Activated T-helper 2 cell treated with anti-CD3 and anti-CD28 coated beads, Interferon-gamma antibody, Interleukin-2, Interleukin-4, amounts not matched to agents 10 μg/mL and 5 μg/mL and 100 μg/mL, durations not matched to agents 14 hours and 24 hours and 36 hours (primary cell): ENCODE data around the gene DSCAML1. TPM values are rescaled to one million over a fixed set of nuclear protein-coding genes. Genes with fewer than 3 reads are reported as not detected.

ENCODE experiments used
- DNase-seq: peaks from one replicate; pipeline ENCODE4 v3.0.0; 2021; ENCODE audit warnings: low spot score
- H3K27ac Mint-ChIP-seq: one replicate; pipeline ENCODE4 v1.8.0; 2021; ENCODE audit warnings: mixed read lengths
- H3K27me3 Mint-ChIP-seq: one replicate; pipeline ENCODE4 v1.8.0; 2021; ENCODE audit warnings: low read depth, mixed read lengths
- H3K36me3 Mint-ChIP-seq: one replicate; pipeline ENCODE4 v1.8.0; 2021; ENCODE audit warnings: low read depth, mixed read lengths
- H3K4me1 Mint-ChIP-seq: one replicate; pipeline ENCODE4 v1.8.0; 2021; ENCODE audit warnings: low read depth, mixed read lengths
- H3K4me3 Mint-ChIP-seq: one replicate; pipeline ENCODE4 v1.8.0; 2021; ENCODE audit warnings: low read depth, mild to moderate bottlenecking, moderate library complexity, mixed read lengths
- H3K9me3 Mint-ChIP-seq: one replicate; pipeline ENCODE4 v1.8.0; 2021; ENCODE audit warnings: mixed read lengths
- intact Hi-C: fragments of 100-400 bp; cut with micrococcal nuclease; formaldehyde crosslinking; loops from one replicate; pipeline ENCODE4 v1.15.1; 2023
- total RNA-seq: library from RNA; stranded (reverse); gene quantifications from 2 replicates; pipeline ENCODE4 v1.2.3, GENCODE V29; 2022

The DSCAML1 gene
- total RNA-seq, 1 donor from 2014 or later, result not detected

DNA sequence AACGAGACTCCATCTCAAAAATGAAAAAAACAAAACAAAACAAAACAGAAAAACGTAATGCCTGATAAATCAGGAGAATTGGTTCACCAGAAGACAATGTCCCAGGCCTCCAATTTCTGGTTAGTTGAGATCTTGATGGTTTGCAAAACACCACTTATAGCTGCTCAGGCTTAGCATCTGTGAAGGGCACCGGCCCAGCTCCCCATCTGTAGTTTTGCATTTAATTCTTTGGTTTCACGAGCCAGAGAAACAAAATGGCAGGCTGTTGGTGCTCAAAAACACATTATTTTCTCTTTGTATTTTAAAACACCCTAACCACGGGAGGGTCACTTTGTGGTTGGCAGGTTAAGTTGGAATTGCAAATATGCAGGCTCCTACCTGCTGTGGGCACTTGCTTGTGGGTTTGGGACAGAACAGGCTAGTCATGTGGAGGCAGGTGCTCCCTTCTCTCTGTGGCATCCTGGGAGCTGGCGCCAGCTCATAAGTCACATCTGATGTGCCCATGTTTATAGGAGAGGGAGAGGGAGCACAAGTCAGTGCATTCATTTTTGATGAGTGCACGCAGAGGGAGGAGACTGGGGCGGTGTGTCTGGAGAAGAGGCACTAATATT, 323.4 kb downstream of the DSCAML1 start:
- intact Hi-C loops, result no loop called here
- Mint-ChIP-seq H3K27ac (no peak overlapping the region), H3K4me3 (no peak overlapping the region), H3K27me3 (peaks cover 2% of the 10 kb centered on the region), H3K36me3 (no peaks in the 10 kb centered on the region), H3K9me3 (no peaks in the 10 kb centered on the region), H3K4me1 (no peaks in the 10 kb centered on the region)
- DNase-seq, result no peak

DNA sequence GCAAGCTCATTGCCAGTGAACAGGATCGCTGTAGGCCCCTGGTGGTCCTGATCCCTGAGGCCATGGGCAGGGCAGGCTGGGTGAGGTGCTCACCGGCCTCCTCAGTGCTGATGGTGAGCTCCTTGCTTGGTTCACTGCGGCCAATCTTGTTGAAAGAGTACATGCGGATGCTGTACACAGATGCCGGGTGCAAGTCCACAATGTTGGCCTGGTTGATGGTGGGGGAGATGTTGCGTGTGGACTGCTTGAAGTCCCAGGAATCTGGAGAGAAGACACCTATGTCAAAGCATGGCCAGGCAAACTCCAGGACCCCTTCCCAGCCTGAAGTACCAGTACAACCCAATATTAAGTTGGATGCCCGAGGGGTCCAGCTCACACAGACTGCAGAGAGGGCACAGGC, 325.2 kb downstream of the DSCAML1 start:
- DNase-seq, result no peak
- H3K36me3 Mint-ChIP-seq, result no peaks in the 10 kb centered on the region
- H3K27me3 Mint-ChIP-seq, result peaks cover 2% of the 10 kb centered on the region
- no peak overlapping the region for H3K4me3 Mint-ChIP-seq
- H3K9me3 Mint-ChIP-seq, result no peaks in the 10 kb centered on the region
- H3K27ac Mint-ChIP-seq, result no peak overlapping the region
- intact Hi-C loops, result no loop called here
- H3K4me1 Mint-ChIP-seq, result no peaks in the 10 kb centered on the region

DNA sequence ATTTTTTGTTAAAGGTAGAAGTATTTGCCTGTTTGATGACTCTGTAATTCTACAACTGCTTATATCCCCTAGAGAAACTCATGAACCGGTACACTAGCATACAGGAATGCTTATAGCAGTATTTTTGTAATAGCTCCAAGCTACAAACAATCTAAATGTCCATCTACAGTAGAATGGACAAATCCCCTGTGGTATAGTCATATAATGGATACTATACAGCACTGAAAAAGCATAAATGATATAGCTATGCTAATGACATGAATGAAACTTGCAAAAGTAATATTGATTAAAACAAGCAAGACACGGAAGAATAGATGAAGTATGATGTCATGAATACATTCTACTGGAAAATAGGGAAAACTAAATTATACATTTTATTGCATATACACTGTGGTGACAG, 326.4 kb downstream of the DSCAML1 start:
- Mint-ChIP-seq H3K4me3 (no peak overlapping the region), H3K4me1 (no peaks in the 10 kb centered on the region), H3K9me3 (no peaks in the 10 kb centered on the region), H3K36me3 (no peaks in the 10 kb centered on the region), H3K27ac (no peak overlapping the region), H3K27me3 (peaks cover 2% of the 10 kb centered on the region)
- intact Hi-C loops, result no loop called here
- no peak for DNase-seq

- intact Hi-C loops, result loop anchor here (5.0 kb wide), 1 partner anchor 42 kb away; no protein-coding TSS in a partner anchor
- Mint-ChIP-seq H3K4me1 (no peaks in the 10 kb centered on the region), H3K27ac (no peak overlapping the region), H3K27me3 (no peaks in the 10 kb centered on the region), H3K4me3 (no peak overlapping the region), H3K9me3 (no peaks in the 10 kb centered on the region), H3K36me3 (no peaks in the 10 kb centered on the region)
- DNase-seq, result no peak
Measured at GRCh38 chr11:117468888-117469287, 328.1 kb downstream of the DSCAML1 start.

DNA sequence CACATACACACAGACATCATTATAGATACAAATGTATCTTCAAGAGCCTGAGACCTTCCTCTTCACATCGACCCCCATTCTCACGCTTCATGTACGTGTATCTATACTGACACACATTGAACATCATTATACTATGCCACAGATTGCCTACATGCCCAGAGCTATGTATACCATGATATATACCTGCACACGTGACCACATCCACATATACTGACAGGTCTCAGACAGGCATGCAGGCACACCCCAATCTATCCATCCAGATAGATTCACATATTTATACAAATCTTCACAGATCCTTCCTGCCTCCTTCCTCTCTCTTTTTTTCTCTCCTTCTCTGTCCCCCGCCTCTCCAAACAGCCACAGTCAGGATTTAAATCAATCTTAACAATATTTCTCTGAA, 329.2 kb downstream of the DSCAML1 start:
- Mint-ChIP-seq H3K27ac (no peak overlapping the region), H3K4me3 (no peak overlapping the region), H3K4me1 (no peaks in the 10 kb centered on the region), H3K27me3 (no peaks in the 10 kb centered on the region), H3K36me3 (no peaks in the 10 kb centered on the region), H3K9me3 (no peaks in the 10 kb centered on the region)
- DNase-seq, result no peak
- intact Hi-C loops, result loop anchor here (5.0 kb wide), 1 partner anchor 40 kb away; no protein-coding TSS in a partner anchor

GRCh38 chr11:117466966-117467365, 330.1 kb downstream of the DSCAML1 start:
- no peaks in the 10 kb centered on the region for H3K9me3 Mint-ChIP-seq
- H3K4me1 Mint-ChIP-seq, result no peaks in the 10 kb centered on the region
- no peaks in the 10 kb centered on the region for H3K36me3 Mint-ChIP-seq
- no peak for DNase-seq
- H3K27ac Mint-ChIP-seq, result no peak overlapping the region
- no peaks in the 10 kb centered on the region for H3K27me3 Mint-ChIP-seq
- H3K4me3 Mint-ChIP-seq, result no peak overlapping the region
- intact Hi-C loops, result loop anchor here (5.0 kb wide), 1 partner anchor 40 kb away; no protein-coding TSS in a partner anchor

GRCh38 chr11:117465236-117465997, 331.6 kb downstream of the DSCAML1 start:
- intact Hi-C loops, result loop anchor here (5.0 kb wide), 1 partner anchor 38 kb away; no protein-coding TSS in a partner anchor
- Mint-ChIP-seq H3K9me3 (no peaks in the 10 kb centered on the region), H3K36me3 (no peaks in the 10 kb centered on the region), H3K27me3 (no peaks in the 10 kb centered on the region), H3K4me3 (no peak overlapping the region), H3K27ac (no peak overlapping the region), H3K4me1 (no peaks in the 10 kb centered on the region)
- DNase-seq, result no peak

DNA sequence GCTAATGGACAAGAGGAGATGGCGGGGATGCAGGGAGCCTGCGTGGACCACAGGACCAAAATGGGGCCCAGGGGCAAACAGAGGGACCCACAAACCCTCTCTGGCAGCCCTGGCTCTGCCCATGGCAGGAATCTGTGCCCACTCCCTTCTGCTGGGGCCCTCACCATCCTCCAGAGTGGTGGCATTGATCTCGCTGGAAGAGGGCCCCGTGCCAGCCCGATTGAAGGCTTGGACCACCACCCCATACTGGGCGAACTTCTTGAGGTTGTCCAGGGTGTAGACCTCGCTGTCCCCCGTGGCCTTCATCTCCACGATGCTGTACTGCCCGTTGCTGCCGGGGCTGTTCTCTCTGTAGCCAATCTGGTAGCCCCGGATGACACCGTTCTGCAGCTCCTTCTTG, 332.2 kb downstream of the DSCAML1 start:
- Mint-ChIP-seq H3K36me3 (no peaks in the 10 kb centered on the region), H3K4me1 (no peaks in the 10 kb centered on the region), H3K27ac (no peak overlapping the region), H3K4me3 (no peak overlapping the region), H3K27me3 (no peaks in the 10 kb centered on the region), H3K9me3 (no peaks in the 10 kb centered on the region)
- DNase-seq, result no peak
- intact Hi-C loops, result loop anchor here (5.0 kb wide), 1 partner anchor 37 kb away; no protein-coding TSS in a partner anchor

DNA sequence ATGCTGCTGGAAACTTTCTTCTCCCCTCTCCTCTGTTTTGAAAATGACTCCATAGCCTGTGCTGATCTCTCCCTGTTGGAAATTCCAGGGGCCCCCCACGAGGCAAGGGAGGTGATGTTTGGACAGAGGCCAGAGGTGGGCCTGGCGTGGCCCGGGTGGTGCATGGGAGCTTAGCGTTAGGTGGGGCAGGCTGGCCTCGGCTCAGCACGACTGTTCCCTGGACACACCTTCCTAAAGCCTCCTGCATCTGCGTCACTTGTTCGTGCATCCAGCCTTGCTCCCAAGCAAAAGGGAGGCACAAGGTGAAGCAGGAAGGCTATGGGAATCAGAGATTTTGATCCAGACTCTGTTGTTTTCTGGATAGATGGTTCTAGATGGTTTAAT, 334.2 kb downstream of the DSCAML1 start:
- Mint-ChIP-seq H3K27ac (no peak overlapping the region), H3K9me3 (no peaks in the 10 kb centered on the region), H3K4me1 (peaks cover 1% of the 10 kb centered on the region), H3K36me3 (no peaks in the 10 kb centered on the region), H3K27me3 (no peaks in the 10 kb centered on the region), H3K4me3 (no peak overlapping the region)
- intact Hi-C loops, result no loop called here
- DNase-seq, result no peak

DNA sequence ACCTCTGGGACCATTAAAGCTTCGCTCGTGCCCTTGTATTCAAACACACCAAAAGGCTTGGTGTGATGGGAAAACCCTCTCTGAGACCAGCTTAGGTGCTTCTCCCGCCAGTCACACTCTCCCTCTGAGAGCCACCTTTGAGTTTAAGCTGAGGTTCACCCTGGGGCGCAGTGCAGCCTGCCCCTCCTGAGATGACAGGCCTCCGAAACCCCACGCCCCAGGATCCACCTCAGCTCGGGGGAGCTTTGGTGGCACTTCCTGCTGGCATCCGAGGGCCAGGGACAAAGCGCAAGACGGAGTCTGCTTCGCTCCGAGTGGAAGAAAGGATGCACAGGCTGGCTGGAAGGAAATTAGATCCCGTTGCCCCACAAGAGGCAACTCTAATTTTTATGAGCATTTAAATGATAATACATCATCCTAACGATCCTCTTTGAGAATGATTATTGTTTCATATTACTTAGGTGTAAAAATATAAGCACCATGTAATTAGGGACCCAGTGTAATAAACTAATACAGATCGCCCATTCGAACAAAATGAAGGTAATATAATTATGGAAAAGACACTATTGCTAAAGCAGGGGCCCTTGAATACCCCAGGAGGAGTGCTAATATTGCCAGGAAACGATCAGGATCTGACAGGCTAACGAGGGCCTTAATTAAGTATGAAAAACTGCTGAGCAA, 334.7 kb downstream of the DSCAML1 start:
- no peaks in the 10 kb centered on the region for H3K36me3 Mint-ChIP-seq

DNA sequence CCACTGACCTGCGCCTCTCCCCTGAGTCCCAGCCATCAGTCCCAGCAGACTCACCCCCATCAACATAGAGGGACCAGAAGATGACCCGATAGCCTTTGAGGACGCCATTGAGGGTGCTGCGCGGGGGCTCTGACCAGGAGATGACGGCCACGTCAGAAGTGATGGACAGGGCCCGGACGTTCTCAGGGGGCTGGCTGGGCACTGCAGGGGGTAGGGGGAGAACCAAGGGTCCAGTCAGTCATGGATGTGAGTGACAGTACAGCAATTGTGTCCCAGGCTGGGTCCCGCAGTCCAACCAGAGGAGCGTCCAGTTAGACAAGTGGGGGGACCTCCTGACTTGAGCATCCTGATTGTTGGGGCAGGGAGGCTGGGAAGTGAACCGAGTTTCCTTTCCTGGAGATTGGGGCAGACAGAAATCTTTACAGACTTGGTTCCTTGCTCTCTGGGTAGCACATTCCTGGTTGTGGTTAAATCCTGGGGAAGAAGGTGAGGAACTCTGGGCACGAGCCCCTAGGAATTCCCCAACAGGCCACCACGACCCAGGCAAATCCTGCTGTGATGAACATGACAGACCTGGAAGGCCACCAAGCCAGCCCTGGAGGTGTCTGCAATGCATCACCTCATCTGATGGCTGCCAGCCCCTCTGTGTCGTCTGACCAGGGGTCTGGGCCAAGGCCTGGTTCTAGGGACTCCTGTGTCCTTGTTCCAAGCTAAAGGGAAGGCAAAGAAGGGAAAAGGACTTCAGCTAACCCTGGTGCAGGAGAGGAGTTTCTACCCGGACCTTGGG, 335.4 kb downstream of the DSCAML1 start:
- Mint-ChIP-seq H3K27ac (no peak overlapping the region), H3K36me3 (no peaks in the 10 kb centered on the region), H3K4me1 (peaks cover 1% of the 10 kb centered on the region), H3K9me3 (no peaks in the 10 kb centered on the region), H3K4me3 (no peak overlapping the region), H3K27me3 (no peaks in the 10 kb centered on the region)
- no peak for DNase-seq
- intact Hi-C loops, result no loop called here

More for the DNA sequence above, 334.7 kb downstream of the DSCAML1 start:
- Mint-ChIP-seq H3K27ac (no peak overlapping the region), H3K27me3 (no peaks in the 10 kb centered on the region), H3K9me3 (no peaks in the 10 kb centered on the region), H3K4me3 (no peak overlapping the region), H3K4me1 (peaks cover 1% of the 10 kb centered on the region)
- intact Hi-C loops, result no loop called here
- DNase-seq, result no peak

DNA sequence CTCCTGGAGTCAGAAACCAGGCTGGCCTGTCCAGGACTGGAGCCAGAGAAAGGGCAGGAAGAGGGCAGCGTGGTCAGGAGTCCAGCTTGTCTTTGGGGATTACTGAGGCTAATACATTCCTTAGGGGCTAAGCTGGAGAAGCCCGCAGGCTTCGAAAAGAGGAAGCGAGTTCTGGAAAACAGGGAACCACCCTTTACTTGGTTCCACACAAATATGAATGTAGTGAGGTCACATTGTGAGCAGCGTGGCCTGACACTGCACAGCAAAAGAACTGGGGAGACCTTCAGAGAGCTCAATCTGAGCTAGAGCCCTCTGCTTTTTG, 337.1 kb downstream of the DSCAML1 start:
- intact Hi-C loops, result no loop called here
- H3K27me3 Mint-ChIP-seq, result no peaks in the 10 kb centered on the region
- no peaks in the 10 kb centered on the region for H3K36me3 Mint-ChIP-seq
- no peaks in the 10 kb centered on the region for H3K9me3 Mint-ChIP-seq
- peaks cover 4% of the 10 kb centered on the region for H3K4me1 Mint-ChIP-seq
- no peak overlapping the region for H3K4me3 Mint-ChIP-seq
- H3K27ac Mint-ChIP-seq, result no peak overlapping the region
- DNase-seq, result no peak
